ENCODE data around the gene BTNL8.

DNA sequence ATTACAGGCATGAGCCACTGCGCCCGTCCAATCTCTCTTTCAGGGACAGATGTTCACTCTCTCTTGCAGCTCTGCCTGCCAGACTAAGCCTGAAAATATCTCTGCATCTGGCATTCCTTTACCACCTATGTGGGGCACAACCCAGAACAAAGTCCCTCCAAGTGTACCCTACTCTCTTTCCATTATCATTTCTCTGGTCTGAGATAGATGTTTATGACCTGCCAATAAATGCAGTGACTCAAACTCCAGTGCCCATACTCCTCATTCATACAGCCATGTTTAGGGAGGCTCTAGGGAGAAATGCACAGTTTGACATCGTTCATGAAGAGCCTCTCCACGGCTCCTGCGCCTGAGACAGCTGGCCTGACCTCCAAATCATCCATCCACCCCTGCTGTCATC, 89.6 kb downstream of the BTNL8 start, which contains the start of gene BTNL3:
- TF ChIP-seq, protein P1, sequence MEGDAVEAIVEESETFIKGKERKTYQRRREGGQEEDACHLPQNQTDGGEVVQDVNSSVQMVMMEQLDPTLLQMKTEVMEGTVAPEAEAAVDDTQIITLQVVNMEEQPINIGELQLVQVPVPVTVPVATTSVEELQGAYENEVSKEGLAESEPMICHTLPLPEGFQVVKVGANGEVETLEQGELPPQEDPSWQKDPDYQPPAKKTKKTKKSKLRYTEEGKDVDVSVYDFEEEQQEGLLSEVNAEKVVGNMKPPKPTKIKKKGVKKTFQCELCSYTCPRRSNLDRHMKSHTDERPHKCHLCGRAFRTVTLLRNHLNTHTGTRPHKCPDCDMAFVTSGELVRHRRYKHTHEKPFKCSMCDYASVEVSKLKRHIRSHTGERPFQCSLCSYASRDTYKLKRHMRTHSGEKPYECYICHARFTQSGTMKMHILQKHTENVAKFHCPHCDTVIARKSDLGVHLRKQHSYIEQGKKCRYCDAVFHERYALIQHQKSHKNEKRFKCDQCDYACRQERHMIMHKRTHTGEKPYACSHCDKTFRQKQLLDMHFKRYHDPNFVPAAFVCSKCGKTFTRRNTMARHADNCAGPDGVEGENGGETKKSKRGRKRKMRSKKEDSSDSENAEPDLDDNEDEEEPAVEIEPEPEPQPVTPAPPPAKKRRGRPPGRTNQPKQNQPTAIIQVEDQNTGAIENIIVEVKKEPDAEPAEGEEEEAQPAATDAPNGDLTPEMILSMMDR (IDR thresholded peaks at IDR 0.05; ENCODE audit: low read depth, low read length, poor library complexity, severe bottlenecking): no peak
- no peak for TF ChIP-seq EZH2phosphoT487 (IDR thresholded peaks at IDR 0.05; ENCODE audit: borderline replicate concordance, low read length)
